Mucosa of descending colon (tissue), 3 donors: ENCODE measurements around the gene SLC27A3. TPM values are rescaled to one million over a fixed set of nuclear protein-coding genes. Genes with fewer than 3 reads are reported as not detected.

Experiments
- ATAC-seq: fragments of 200-7000 bp; cut with Tn5 transposase; one replicate; pipeline ENCODE4 v1.9.1; 2020; ENCODE audit warnings: mild to moderate bottlenecking, moderate library complexity
- DNase-seq, 3 donors: peaks; one replicate each; pipeline ENCODE4 v3.0.0-alpha.2; 2020
- H3K36me3 ChIP-seq: fragments of 200-600 bp; one replicate; pipeline ENCODE4 v1.8.0; 2021; ENCODE audit warnings: low read depth, mild to moderate bottlenecking
- H3K4me1 ChIP-seq: fragments of 200-600 bp; one replicate; pipeline ENCODE4 v1.8.0; 2021; ENCODE audit warnings: low read depth, mild to moderate bottlenecking
- H3K4me3 ChIP-seq: fragments of 200-600 bp; one replicate; pipeline ENCODE4 v1.8.0; 2021; ENCODE audit warnings: mild to moderate bottlenecking
- H3K9me3 ChIP-seq: fragments of 200-600 bp; one replicate; pipeline ENCODE4 v1.8.0; 2021; ENCODE audit warnings: mild to moderate bottlenecking
- intact Hi-C, 2 donors: fragments of 100-400 bp; cut with DNase I in 1 of 2; cut with micrococcal nuclease in 1 of 2; formaldehyde crosslinking; loops; one replicate each; pipeline versions ENCODE4 v1.11.0 to v1.11.1; 2022; cut with DNase I, micrococcal nuclease
- total RNA-seq, 3 donors: library from RNA; stranded (reverse); fragmentation: NEBNext Ultra II Directional in 2 of 3; extraction: Animal tissue kit (Norgen Biotek cat#: 25700) in 2 of 3; gene quantifications; one replicate each; pipeline versions ENCODE4 v1.2.1 to v1.2.4, GENCODE V29; 2021 to 2023
- TF ChIP-seq, protein P1 (sequence below): fragments of 200-600 bp; IDR thresholded peaks from one replicate; pipeline ENCODE4 v1.8.0; 2022; ENCODE audit warnings: antibody characterized with exemption, mild to moderate bottlenecking
- donor health status: DM: no; HTN: no; CAD: no; lungs with moderate emphysema.
- donor health status: DM: no; HTN: no; CAD: no.
- donor health status: DM: no; HTN: yes; CAD: no.

Gene SLC27A3
- total RNA-seq, 3 donors from 2014 or later = 17.9 to 35.1 (median 22.9) TPM

DNA sequence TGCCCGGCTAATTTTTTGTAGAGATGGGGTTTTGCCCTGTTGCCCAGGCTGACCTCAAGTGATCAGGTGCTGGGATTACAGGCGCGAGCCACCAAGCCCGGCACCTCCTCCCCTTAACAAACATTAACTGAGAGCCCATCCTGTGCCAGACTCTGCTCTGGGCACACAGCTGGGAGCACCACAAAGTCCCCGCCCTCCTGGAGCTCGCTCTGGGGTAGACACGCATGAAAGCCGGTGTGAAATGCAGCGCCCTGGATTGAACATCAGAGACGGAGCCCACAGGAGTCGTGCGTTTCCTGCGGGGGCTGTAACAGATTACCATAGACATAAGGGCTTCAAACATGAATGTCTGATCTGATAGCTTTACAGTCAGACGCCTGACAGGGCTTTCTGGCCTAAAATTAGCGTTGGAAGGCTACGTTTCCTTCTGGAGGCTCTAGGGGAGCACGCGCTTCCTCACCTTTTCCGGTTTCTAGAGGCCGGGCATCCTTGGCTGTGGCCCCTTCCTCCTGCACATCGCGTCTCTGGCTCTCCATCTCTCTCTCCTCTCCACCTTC, 14.3 kb downstream of the SLC27A3 start:
- no peaks in the 10 kb centered on the region for H3K36me3 ChIP-seq
- H3K4me3 ChIP-seq = no peak overlapping the region
- peak in 2 of 3 donors; percentile 39 to 50 for DNase-seq
- ATAC-seq = peak; percentile 43
- H3K9me3 ChIP-seq = no peaks in the 10 kb centered on the region
- TF ChIP-seq, protein P1, sequence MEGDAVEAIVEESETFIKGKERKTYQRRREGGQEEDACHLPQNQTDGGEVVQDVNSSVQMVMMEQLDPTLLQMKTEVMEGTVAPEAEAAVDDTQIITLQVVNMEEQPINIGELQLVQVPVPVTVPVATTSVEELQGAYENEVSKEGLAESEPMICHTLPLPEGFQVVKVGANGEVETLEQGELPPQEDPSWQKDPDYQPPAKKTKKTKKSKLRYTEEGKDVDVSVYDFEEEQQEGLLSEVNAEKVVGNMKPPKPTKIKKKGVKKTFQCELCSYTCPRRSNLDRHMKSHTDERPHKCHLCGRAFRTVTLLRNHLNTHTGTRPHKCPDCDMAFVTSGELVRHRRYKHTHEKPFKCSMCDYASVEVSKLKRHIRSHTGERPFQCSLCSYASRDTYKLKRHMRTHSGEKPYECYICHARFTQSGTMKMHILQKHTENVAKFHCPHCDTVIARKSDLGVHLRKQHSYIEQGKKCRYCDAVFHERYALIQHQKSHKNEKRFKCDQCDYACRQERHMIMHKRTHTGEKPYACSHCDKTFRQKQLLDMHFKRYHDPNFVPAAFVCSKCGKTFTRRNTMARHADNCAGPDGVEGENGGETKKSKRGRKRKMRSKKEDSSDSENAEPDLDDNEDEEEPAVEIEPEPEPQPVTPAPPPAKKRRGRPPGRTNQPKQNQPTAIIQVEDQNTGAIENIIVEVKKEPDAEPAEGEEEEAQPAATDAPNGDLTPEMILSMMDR = no peak
- intact Hi-C loops = loop anchor here in 1 of 2 donors (10.0 kb wide), 2 partner anchors 155 to 195 kb away; partner anchors contain the start of genes DENND4B and RAB13
- peaks cover 12% of the 10 kb centered on the region for H3K4me1 ChIP-seq

DNA sequence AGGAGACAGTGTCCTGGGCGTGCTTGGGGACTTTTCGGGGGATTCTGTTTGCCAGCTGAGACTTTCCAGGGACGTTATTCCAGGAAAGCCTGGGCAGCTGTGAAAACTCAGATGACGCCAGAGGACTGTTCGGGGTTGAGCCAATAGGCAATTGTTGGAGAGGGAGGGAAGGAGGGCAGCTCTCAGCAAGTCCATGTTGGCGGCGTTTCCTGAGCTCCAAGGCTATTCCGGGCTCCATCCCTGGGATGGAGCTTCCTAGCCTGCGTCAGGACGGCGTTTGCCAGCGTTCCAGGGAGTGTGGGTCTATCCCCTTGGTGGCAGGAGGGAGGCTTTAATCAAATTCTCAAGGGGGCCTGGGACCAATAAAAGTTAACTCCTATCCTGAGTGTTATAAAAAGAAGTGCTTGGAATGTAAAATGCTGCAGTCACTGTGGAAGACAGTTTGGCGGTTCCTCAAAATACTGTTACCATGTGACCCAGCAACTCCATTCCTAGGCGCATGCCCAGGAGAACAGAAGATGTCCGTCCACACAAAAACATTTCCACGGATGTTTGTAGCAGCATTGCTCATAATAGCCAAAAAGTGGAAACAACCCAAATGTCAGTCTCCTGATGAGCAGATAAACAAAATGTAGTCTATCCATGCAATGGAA, 15.2 kb downstream of the SLC27A3 start:
- TF ChIP-seq, protein P1 = no peak
- H3K4me3 ChIP-seq = no peak overlapping the region
- peak; percentile 62 for ATAC-seq
- peak; percentile 52 to 73 (median 63) for DNase-seq
- H3K36me3 ChIP-seq = no peaks in the 10 kb centered on the region
- peaks cover 12% of the 10 kb centered on the region for H3K4me1 ChIP-seq
- no peaks in the 10 kb centered on the region for H3K9me3 ChIP-seq
- intact Hi-C loops = loop anchor here in 1 of 2 donors (10.0 kb wide), 2 partner anchors 154 to 194 kb away; partner anchors contain the start of genes DENND4B and RAB13

DNA sequence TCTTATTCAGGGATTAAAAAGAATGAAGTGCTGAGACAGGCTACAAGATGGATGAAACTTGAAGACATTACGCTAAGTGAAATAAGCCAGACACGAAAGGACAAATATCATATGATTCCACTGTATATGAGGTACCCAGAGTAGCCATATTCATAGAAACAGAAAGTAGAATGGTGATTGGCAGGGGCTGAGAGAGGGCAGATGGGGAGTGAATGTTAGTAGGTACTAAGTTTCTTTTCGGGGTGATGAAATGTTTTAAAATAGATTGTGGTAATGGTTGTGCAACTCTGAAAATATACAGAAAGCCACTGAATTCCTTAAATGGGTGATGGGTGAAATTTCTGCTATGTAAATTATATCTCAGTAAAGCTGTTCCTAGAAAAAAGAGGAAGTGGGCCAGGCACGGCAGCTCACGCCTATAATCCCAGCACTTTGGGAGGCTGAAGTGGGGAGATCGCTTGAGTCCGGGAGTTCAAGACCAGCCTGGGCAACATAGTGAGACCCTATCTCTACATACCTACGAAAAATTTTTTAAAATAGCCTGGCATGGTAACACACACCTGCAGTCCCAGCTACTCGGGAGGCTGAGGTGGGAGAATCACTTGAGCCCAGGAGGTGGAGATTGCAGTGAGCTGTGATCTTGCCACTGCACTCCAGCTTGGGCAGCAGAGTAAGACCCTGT, 15.9 kb downstream of the SLC27A3 start:
- intact Hi-C loops = loop anchor here in 1 of 2 donors (10.0 kb wide), 2 partner anchors 154 to 194 kb away; partner anchors contain the start of genes DENND4B and RAB13
- Histone ChIP-seq H3K36me3 (no peaks in the 10 kb centered on the region), H3K9me3 (no peaks in the 10 kb centered on the region), H3K4me3 (no peak overlapping the region), H3K4me1 (peaks cover 12% of the 10 kb centered on the region)
- ATAC-seq (peak; percentile 63), DNase-seq (peak in 2 of 3 donors; percentile 32 to 70)
- TF ChIP-seq, protein P1 = no peak

DNA sequence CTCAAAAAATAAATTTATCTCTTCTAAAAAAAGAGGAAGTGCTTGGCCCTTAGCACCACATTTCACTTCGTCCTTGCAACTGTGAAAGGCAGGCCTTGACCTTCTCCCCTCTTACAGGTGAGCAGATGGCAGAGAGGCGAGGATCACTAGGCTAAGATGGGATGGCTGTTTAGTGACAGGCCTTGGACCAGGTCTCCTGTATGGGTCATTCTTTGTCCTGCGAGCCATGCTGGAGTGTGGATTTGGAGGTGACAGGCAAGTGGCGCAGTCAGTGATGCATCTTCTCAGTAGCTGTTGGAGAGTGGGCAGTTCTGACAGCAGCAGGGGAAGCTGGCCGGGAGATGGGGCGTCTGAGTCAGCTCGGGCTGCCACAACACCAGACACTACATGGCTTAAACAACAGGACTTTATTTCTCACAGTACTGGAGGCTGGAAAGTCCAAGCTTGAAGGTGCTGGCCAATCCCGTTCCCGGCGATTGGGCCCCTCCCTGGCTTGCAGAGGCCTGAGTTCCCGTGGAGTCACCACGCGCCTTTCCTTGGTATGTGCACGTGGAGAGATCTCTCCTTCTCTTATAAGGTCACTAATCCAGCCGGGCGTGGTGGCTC, 16.5 kb downstream of the SLC27A3 start:
- TF ChIP-seq, protein P1 = no peak
- no peak for ATAC-seq
- Histone ChIP-seq H3K36me3 (no peaks in the 10 kb centered on the region), H3K4me3 (no peak overlapping the region), H3K4me1 (peaks cover 12% of the 10 kb centered on the region), H3K9me3 (no peaks in the 10 kb centered on the region)
- intact Hi-C loops = loop anchor here in 1 of 2 donors (10.0 kb wide), 2 partner anchors 153 to 193 kb away; partner anchors contain the start of genes DENND4B and RAB13
- DNase-seq = peak in 1 of 3 donors; percentile 54

DNA sequence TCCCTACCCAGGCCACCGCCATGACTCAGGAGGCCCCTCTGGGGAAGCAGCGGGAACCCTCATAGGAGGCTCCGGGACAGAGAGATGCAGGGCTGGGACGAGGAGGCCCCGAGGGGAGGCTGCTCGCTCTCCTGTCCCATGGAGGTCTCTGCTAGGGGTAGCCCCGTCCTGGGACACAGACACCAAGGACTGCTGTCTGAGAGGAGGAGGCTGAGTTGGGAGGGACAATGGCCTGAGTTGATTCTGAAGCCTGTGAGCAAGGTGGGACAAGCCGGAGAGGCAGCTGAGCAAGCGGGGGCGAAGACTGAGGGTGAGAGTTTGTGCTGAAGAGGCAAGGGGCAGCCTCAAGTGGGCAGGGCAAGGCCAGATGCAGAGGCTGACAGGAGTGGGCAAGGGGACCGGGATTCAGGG, 17.4 kb downstream of the SLC27A3 start:
- peak in 1 of 3 donors; percentile 42 for DNase-seq
- intact Hi-C loops = loop anchor here in 1 of 2 donors (10.0 kb wide), 2 partner anchors 152 to 192 kb away; partner anchors contain the start of genes DENND4B and RAB13
- no peak for ATAC-seq
- no peak overlapping the region for H3K4me3 ChIP-seq
- no peaks in the 10 kb centered on the region for H3K36me3 ChIP-seq
- no peaks in the 10 kb centered on the region for H3K9me3 ChIP-seq
- TF ChIP-seq, protein P1 = no peak
- peaks cover 16% of the 10 kb centered on the region for H3K4me1 ChIP-seq
